HG03469 (cell line): Measurements from ENCODE around the gene KIAA2012.
"Not testable (repeated sequence)": the region's sequence is repeated elsewhere in the genome, so short reads cannot be mapped to it uniquely, and the experiment has no call there.

Experiments used
- ATAC-seq: cut with Tn5 transposase; IDR thresholded peaks from one replicate; pipeline ENCODE4 v1.9.1; 2021; ENCODE audit warnings: mild to moderate bottlenecking, moderate library complexity, moderate number of reproducible peaks; ENCODE audit not compliant: unreplicated experiment

The KIAA2012 gene

GRCh38 chr2:202114291-202114690, 41.2 kb downstream of the KIAA2012 start:
- no peak for ATAC-seq

- ATAC-seq, result no peak
These were observed 41.7 kb downstream of the KIAA2012 start for GRCh38 chr2:202114795-202115194.

GRCh38 chr2:202115479-202115971, 42.5 kb downstream of the KIAA2012 start:
- no peak for ATAC-seq

- ATAC-seq, result no peak
These were observed 43.6 kb downstream of the KIAA2012 start for GRCh38 chr2:202116691-202117090.

- ATAC-seq, result no peak
These were observed 45.1 kb downstream of the KIAA2012 start for GRCh38 chr2:202118168-202118567.

GRCh38 chr2:202120828-202121227, 47.8 kb downstream of the KIAA2012 start:
- ATAC-seq, result no peak

GRCh38 chr2:202121532-202122162, 48.6 kb downstream of the KIAA2012 start:
- ATAC-seq, result no peak

GRCh38 chr2:202122163-202122540, 49.1 kb downstream of the KIAA2012 start:
- no peak for ATAC-seq

GRCh38 chr2:202122980-202123720, 50.1 kb downstream of the KIAA2012 start:
- ATAC-seq, result no peak

- ATAC-seq, result no peak
These were observed 51.2 kb downstream of the KIAA2012 start for GRCh38 chr2:202124286-202124685.

GRCh38 chr2:202127687-202128331, 54.8 kb downstream of the KIAA2012 start:
- no peak for ATAC-seq

GRCh38 chr2:202129841-202130240, 56.8 kb downstream of the KIAA2012 start:
- no peak for ATAC-seq

- no peak for ATAC-seq
These were observed 60.3 kb downstream of the KIAA2012 start for GRCh38 chr2:202133200-202133908.

GRCh38 chr2:202133909-202134265, 60.8 kb downstream of the KIAA2012 start:
- ATAC-seq, result no peak

GRCh38 chr2:202135091-202135874, 62.2 kb downstream of the KIAA2012 start:
- ATAC-seq, result no peak

GRCh38 chr2:202136039-202136438, 63.0 kb downstream of the KIAA2012 start:
- ATAC-seq, result not testable (repeated sequence)

- no peak for ATAC-seq
These were observed 63.5 kb downstream of the KIAA2012 start for GRCh38 chr2:202136526-202136925.

GRCh38 chr2:202140522-202141252, 67.6 kb downstream of the KIAA2012 start:
- ATAC-seq, result no peak

- ATAC-seq, result no peak
These were observed 68.4 kb downstream of the KIAA2012 start for GRCh38 chr2:202141329-202141947.
